ENCODE measurements around the gene POU4F2.
"Not testable (repeated sequence)": the region's sequence is repeated elsewhere in the genome, so short reads cannot be mapped to it uniquely, and the experiment has no call there.

Gene POU4F2

GRCh38 chr4:146650034-146650433, 11.3 kb downstream of the POU4F2 start:
- Histone ChIP-seq H3K9me3 (ENCODE audit: control insufficient read depth, low read length) (no peaks in the 10 kb centered on the region), H3K27me3 (ENCODE audit: control insufficient read depth, insufficient read depth, low read length) (no peaks in the 10 kb centered on the region), H3K9ac (no peak overlapping the region), H3K27ac (no peak overlapping the region), H3K4me2 (ENCODE audit: low read length) (no peak overlapping the region), H3K4me1 (no peaks in the 10 kb centered on the region), H3K36me3 (ENCODE audit: control insufficient read depth, insufficient read depth, low read length) (no peaks in the 10 kb centered on the region), H3K79me2 (no peaks in the 10 kb centered on the region), H3K4me3 (ENCODE audit: low read depth, low read length) (no peak overlapping the region), H2AFZ (no peak overlapping the region)
- TF ChIP-seq, protein P1, sequence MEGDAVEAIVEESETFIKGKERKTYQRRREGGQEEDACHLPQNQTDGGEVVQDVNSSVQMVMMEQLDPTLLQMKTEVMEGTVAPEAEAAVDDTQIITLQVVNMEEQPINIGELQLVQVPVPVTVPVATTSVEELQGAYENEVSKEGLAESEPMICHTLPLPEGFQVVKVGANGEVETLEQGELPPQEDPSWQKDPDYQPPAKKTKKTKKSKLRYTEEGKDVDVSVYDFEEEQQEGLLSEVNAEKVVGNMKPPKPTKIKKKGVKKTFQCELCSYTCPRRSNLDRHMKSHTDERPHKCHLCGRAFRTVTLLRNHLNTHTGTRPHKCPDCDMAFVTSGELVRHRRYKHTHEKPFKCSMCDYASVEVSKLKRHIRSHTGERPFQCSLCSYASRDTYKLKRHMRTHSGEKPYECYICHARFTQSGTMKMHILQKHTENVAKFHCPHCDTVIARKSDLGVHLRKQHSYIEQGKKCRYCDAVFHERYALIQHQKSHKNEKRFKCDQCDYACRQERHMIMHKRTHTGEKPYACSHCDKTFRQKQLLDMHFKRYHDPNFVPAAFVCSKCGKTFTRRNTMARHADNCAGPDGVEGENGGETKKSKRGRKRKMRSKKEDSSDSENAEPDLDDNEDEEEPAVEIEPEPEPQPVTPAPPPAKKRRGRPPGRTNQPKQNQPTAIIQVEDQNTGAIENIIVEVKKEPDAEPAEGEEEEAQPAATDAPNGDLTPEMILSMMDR (IDR thresholded peaks at IDR 0.05), result no peak

DNA sequence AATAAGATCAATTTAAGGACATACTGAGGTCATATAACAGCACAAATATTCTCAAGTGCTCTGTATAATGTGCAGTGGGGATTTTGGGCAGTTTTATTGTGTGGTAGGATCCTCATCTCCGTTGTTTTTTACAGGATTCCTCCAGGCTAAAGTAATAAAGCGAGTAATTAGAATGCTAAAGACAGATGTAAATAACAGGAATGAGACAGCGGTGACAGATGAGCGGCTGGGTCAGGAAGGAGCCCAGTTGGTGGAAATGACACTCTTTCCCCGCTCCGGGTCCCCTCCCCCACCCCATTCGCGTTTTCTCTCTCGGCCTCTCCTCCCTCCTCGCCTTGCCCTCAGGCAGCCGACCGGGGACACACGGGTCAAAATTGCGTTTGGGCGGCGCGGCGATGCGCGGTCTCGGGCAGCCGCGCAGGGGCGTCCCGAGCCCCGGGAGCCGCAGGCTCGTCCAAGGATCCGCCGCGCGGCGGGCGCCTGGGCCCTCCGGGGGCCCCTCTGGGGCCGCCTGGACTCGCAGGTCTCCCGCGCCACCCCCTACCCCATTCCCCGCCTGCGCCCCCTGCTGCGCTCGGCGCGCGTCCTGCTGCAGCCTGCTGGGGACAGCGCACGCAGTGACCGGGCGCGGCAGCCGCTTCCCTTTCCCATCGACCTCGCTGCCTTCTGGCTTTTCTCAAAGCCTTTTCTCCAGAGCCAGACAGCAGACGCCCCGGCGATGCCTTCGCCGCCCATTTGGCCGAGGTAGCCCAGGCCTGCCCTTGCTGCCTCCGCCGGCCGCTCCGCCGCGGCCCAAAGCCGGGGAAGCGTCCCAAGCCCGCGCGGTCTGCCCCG, 16.2 kb downstream of the POU4F2 start:
- peak overlapping the region; percentile 33 for H3K4me3 ChIP-seq (ENCODE audit: low read depth, low read length)
- H3K9ac ChIP-seq, result no peak overlapping the region
- TF ChIP-seq, protein P1 (IDR thresholded peaks at IDR 0.05), result no peak

DNA sequence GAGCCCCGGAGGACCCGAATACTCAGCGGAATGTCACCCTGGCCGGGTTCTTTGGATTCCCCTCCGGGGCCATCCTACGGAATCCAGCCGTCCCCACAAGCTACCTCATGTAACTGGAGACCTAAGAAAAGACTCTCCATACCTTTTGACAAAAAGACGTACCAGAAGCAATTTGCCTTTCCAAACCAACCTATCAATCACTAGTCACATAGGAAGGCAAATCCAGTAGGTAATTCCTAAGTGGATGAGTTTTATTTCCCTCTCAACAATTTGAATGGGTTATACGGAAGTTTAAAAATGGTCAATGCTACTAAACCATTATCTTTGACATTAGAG, 16.8 kb downstream of the POU4F2 start:
- TF ChIP-seq, protein P1 (IDR thresholded peaks at IDR 0.05), result no peak
- Histone ChIP-seq H3K4me3 (ENCODE audit: low read depth, low read length) (peak overlapping the region; percentile 26), H3K27ac (no peak overlapping the region), H3K79me2 (no peaks in the 10 kb centered on the region), H3K9me3 (ENCODE audit: control insufficient read depth, low read length) (no peaks in the 10 kb centered on the region), H2AFZ (no peak overlapping the region), H3K27me3 (ENCODE audit: control insufficient read depth, insufficient read depth, low read length) (no peaks in the 10 kb centered on the region), H3K4me1 (no peaks in the 10 kb centered on the region), H3K9ac (no peak overlapping the region), H3K36me3 (ENCODE audit: control insufficient read depth, insufficient read depth, low read length) (no peaks in the 10 kb centered on the region), H3K4me2 (ENCODE audit: low read length) (peak overlapping the region; percentile 73)

More for the DNA sequence above, 16.2 kb downstream of the POU4F2 start:
- Histone ChIP-seq H3K36me3 (ENCODE audit: control insufficient read depth, insufficient read depth, low read length) (no peaks in the 10 kb centered on the region), H3K9me3 (ENCODE audit: control insufficient read depth, low read length) (no peaks in the 10 kb centered on the region), H3K4me1 (no peaks in the 10 kb centered on the region), H3K4me2 (ENCODE audit: low read length) (peak overlapping the region; percentile 73), H3K27ac (no peak overlapping the region), H2AFZ (no peak overlapping the region), H3K79me2 (no peaks in the 10 kb centered on the region), H3K27me3 (ENCODE audit: control insufficient read depth, insufficient read depth, low read length) (no peaks in the 10 kb centered on the region)

DNA sequence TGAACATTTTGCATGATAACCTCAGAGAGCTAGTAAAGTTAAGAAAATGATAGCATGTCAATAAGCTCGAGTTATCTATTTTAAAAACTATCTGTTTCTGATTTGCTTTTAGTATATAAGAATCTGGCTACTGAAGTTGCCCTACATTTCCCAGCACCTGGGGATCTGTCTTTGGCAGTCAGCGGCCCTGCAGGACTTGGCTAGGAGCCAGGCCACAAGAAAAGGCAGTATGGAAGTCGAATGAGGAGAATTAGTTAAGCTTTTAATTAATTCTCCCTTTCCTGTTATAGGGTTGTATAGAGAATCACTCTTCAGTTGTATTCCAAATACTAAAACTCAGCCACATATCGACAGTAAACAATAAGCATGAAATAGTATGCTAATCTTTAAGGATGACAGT, 22.7 kb downstream of the POU4F2 start:
- TF ChIP-seq, protein P1 (IDR thresholded peaks at IDR 0.05), result no peak
- no peaks in the 10 kb centered on the region for H3K4me1 ChIP-seq
- no peak overlapping the region for H3K9ac ChIP-seq
- no peak overlapping the region for H3K27ac ChIP-seq
- no peak overlapping the region for H2AFZ ChIP-seq
- no peaks in the 10 kb centered on the region for H3K36me3 ChIP-seq (ENCODE audit: control insufficient read depth, insufficient read depth, low read length)
- no peak overlapping the region for H3K4me3 ChIP-seq (ENCODE audit: low read depth, low read length)
- H3K79me2 ChIP-seq, result no peaks in the 10 kb centered on the region
- H3K27me3 ChIP-seq (ENCODE audit: control insufficient read depth, insufficient read depth, low read length), result no peaks in the 10 kb centered on the region
- no peak overlapping the region for H3K4me2 ChIP-seq (ENCODE audit: low read length)
- H3K9me3 ChIP-seq (ENCODE audit: control insufficient read depth, low read length), result no peaks in the 10 kb centered on the region

- not testable (repeated sequence) for H3K4me3 ChIP-seq (ENCODE audit: low read depth, low read length); H3K79me2 ChIP-seq; H3K9me3 ChIP-seq (ENCODE audit: control insufficient read depth, low read length); H2AFZ ChIP-seq; H3K4me1 ChIP-seq; H3K27me3 ChIP-seq (ENCODE audit: control insufficient read depth, insufficient read depth, low read length); H3K27ac ChIP-seq; H3K36me3 ChIP-seq (ENCODE audit: control insufficient read depth, insufficient read depth, low read length); H3K4me2 ChIP-seq (ENCODE audit: low read length); H3K9ac ChIP-seq
These were observed 25.2 kb downstream of the POU4F2 start for GRCh38 chr4:146663968-146664311.

Data from parathyroid adenoma (tissue), 2 donors.